ENCODE data around the gene RUFY1. TPM values are rescaled to one million over a fixed set of nuclear protein-coding genes. Genes with fewer than 3 reads are reported as not detected.

Gene RUFY1
- total and polyA plus RNA-seq, 4 experiments from 2014 or later, result 13.3 to 61.5 (median 46.9) TPM

DNA sequence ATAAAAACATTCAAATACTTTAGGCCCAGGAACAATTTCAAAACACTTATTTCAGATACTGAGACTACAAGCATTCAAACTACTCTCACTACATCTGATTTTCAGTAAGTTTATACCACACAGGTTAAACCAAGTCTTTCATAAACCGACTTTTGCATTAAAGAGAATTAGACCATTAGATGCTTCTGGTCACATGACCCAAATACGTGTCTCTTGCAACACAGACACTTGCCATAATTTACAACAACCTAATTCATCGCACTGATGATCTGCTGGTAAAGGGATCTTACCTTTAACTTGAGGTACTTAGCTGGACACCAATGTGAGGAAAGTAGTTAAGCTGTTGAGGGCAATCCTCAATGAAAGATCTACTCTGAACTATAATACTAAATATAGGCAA, 69.9 kb downstream of the RUFY1 start:
- H3K36me3 ChIP-seq (ENCODE audit: insufficient read depth, low read length), result peaks cover 71% of the 10 kb centered on the region
- POLR2A ChIA-PET (ENCODE audit: partially characterized antibody), result interaction anchor here (1.7 to 10.5 kb wide), 5 partner anchors 13 to 112 kb away, joined by 5 to 313 read pairs (median 72); partner anchors contain the start of genes MAML1 and RUFY1
- no peak for DNase-seq

DNA sequence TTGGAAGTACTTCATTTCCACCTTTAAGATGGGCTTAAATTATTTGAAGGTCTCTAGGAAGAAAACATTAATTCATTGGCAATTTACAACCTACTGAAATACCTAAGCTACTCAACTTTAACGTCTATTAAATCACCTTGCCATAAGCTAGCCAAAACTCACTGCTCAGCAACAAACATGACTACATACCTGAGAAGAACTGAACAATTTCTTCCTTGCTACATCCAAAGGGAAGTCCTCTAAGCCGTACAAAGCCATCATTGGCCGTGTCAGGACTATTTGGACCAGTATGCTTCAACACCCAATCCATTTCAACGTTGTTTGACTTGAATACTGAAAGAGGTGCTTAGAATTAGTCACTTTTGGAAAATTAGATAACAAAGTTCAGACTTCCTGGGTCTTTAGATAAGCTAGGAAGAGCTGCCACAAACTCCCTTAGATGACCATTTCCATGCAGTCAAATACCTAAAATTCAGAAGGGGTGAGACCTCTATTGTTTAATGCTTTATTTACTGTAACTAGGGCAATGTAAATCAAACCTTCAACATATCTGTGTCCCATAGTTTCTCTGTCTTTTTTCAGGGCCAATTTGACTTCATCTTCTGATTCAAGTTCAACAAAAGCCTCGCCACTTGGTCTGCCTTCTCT, 70.5 kb downstream of the RUFY1 start:
- H3K27me3 ChIP-seq (ENCODE audit: insufficient read depth, low read length), result no peaks in the 10 kb centered on the region
- Mint-ChIP-seq H3K9me3 (peaks cover 0 to 27% (median 0%) of the 10 kb centered on the region in 8 donors), H3K4me1 (peaks cover 55 to 91% (median 64%) of the 10 kb centered on the region in 4 donors), H3K4me3 (peak overlapping the region; percentile 91 to 99 (median 98)), H3K27me3 (peaks cover 0 to 6% of the 10 kb centered on the region in 2 donors), H3K36me3 (peaks cover 60 to 76% of the 10 kb centered on the region in 2 donors), H3K27ac (peak overlapping the region; percentile 86 to 100 (median 96))
- H3K4me1 ChIP-seq (ENCODE audit: insufficient read depth, low read length), result peaks cover 76% of the 10 kb centered on the region
- H3K9me3 ChIP-seq (ENCODE audit: control insufficient read depth in 1 of 2, low read length in 2 of 2), result no peaks in the 10 kb centered on the region
- peak overlapping the region; percentile 96 for H3K27ac ChIP-seq (ENCODE audit: low read depth, low read length)
- DNase-seq, result no peak
- peak overlapping the region; percentile 55 to 80 for H3K4me3 ChIP-seq (ENCODE audit: low read length in 2 of 2)
- CTCF ChIA-PET (ENCODE audit: partially characterized antibody), result interaction anchor here (0.6 to 5.8 kb wide), 5 partner anchors 10 to 466 kb away, joined by 3 to 63 read pairs (median 3); no protein-coding TSS in a partner anchor
- intact Hi-C loops (cut with micrococcal nuclease), result loop anchor here (1.0 to 10.0 kb wide), 2 partner anchors 13 to 114 kb away; partner anchors contain the start of gene MAML1
- H3K36me3 ChIP-seq (ENCODE audit: insufficient read depth, low read length), result peaks cover 65% of the 10 kb centered on the region
- POLR2A ChIA-PET (ENCODE audit: partially characterized antibody), result interaction anchor here (3.4 to 10.5 kb wide), 5 partner anchors 13 to 174 kb away, joined by 25 to 313 read pairs (median 72); partner anchors contain the start of genes LTC4S, MAML1 and RUFY1

More for the DNA sequence above, 69.9 kb downstream of the RUFY1 start:
- peak overlapping the region; percentile 91 to 99 (median 98) for H3K4me3 Mint-ChIP-seq
- peak overlapping the region; percentile 96 for H3K27ac ChIP-seq (ENCODE audit: low read depth, low read length)
- no peaks in the 10 kb centered on the region for H3K27me3 ChIP-seq (ENCODE audit: insufficient read depth, low read length)
- peaks cover 81% of the 10 kb centered on the region for H3K4me1 ChIP-seq (ENCODE audit: insufficient read depth, low read length)
- CTCF ChIA-PET (ENCODE audit: partially characterized antibody), result interaction anchor here (0.9 to 5.8 kb wide), 3 partner anchors 9 to 13 kb away, joined by 3 to 63 read pairs (median 3); no protein-coding TSS in a partner anchor
- H3K9me3 Mint-ChIP-seq, result peaks cover 0 to 27% (median 0%) of the 10 kb centered on the region in 8 donors
- H3K36me3 Mint-ChIP-seq, result peaks cover 64 to 81% of the 10 kb centered on the region in 2 donors
- H3K27me3 Mint-ChIP-seq, result peaks cover 0 to 6% of the 10 kb centered on the region in 2 donors
- H3K4me3 ChIP-seq (ENCODE audit: low read length in 2 of 2), result peak overlapping the region in 1 of 2 donors; percentile 55
- H3K4me1 Mint-ChIP-seq, result peaks cover 58 to 97% (median 66%) of the 10 kb centered on the region in 4 donors
- no peaks in the 10 kb centered on the region for H3K9me3 ChIP-seq (ENCODE audit: control insufficient read depth in 1 of 2, low read length in 2 of 2)
- intact Hi-C loops (cut with micrococcal nuclease), result loop anchor here (10.0 kb wide), 1 partner anchor 115 kb away; the partner anchor contains the start of gene MAML1
- peak overlapping the region; percentile 86 to 100 (median 96) for H3K27ac Mint-ChIP-seq

DNA sequence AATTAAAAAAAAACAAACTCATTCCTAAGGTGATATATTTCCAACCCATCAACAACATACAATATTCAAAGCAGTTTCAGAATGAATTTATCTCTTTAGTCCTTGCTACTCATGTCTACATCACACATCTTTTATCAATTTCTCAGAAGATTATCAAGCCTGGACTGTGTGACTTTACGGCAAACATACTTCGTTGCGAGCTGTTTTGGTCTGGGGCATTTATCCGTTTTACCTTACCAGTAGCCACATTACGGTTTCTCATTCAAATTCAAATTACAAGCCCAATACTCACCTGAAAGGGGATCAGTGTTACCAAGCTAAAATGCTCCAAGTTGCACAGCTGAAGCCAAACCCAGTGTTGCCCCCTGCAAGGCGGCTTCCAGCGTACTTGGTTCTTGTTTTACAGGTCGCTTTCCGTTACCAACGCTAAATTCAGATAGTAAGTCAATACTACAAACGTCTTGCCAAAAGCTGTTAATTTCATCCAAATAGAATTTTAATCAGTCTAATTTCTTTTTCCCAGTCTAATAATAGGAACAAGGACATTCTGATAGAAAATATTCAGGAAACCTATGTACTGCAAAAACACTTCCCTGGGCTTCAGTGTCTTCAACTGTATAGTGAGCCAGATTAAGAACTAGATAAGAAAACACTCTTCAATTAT, 71.3 kb downstream of the RUFY1 start:
- peak overlapping the region; percentile 96 for H3K27ac ChIP-seq (ENCODE audit: low read depth, low read length)
- H3K27me3 ChIP-seq (ENCODE audit: insufficient read depth, low read length), result no peaks in the 10 kb centered on the region
- peaks cover 68% of the 10 kb centered on the region for H3K4me1 ChIP-seq (ENCODE audit: insufficient read depth, low read length)
- intact Hi-C loops (cut with micrococcal nuclease), result loop anchor here (1.0 to 10.0 kb wide), 4 partner anchors 13 to 995 kb away; partner anchors contain the start of genes CLK4 and MAML1
- Mint-ChIP-seq H3K27ac (peak overlapping the region; percentile 86 to 100 (median 96)), H3K36me3 (peaks cover 51 to 69% of the 10 kb centered on the region in 2 donors), H3K4me3 (peak overlapping the region; percentile 91 to 99 (median 98)), H3K27me3 (peaks cover 0 to 6% of the 10 kb centered on the region in 2 donors), H3K4me1 (peaks cover 49 to 83% (median 58%) of the 10 kb centered on the region in 4 donors), H3K9me3 (peaks cover 0 to 27% (median 0%) of the 10 kb centered on the region in 8 donors)
- H3K36me3 ChIP-seq (ENCODE audit: insufficient read depth, low read length), result peaks cover 57% of the 10 kb centered on the region
- peak overlapping the region; percentile 55 to 80 for H3K4me3 ChIP-seq (ENCODE audit: low read length in 2 of 2)
- no peaks in the 10 kb centered on the region for H3K9me3 ChIP-seq (ENCODE audit: control insufficient read depth in 1 of 2, low read length in 2 of 2)
- DNase-seq, result no peak
- CTCF ChIA-PET (ENCODE audit: partially characterized antibody), result interaction anchor here (0.6 to 5.8 kb wide), 6 partner anchors 11 to 465 kb away, joined by 3 to 63 read pairs (median 5); no protein-coding TSS in a partner anchor
- POLR2A ChIA-PET (ENCODE audit: partially characterized antibody), result interaction anchor here (0.8 to 10.5 kb wide), 9 partner anchors 11 to 184 kb away, joined by 3 to 313 read pairs (median 51); partner anchors contain the start of genes CANX, LTC4S, MAML1 and RUFY1

DNA sequence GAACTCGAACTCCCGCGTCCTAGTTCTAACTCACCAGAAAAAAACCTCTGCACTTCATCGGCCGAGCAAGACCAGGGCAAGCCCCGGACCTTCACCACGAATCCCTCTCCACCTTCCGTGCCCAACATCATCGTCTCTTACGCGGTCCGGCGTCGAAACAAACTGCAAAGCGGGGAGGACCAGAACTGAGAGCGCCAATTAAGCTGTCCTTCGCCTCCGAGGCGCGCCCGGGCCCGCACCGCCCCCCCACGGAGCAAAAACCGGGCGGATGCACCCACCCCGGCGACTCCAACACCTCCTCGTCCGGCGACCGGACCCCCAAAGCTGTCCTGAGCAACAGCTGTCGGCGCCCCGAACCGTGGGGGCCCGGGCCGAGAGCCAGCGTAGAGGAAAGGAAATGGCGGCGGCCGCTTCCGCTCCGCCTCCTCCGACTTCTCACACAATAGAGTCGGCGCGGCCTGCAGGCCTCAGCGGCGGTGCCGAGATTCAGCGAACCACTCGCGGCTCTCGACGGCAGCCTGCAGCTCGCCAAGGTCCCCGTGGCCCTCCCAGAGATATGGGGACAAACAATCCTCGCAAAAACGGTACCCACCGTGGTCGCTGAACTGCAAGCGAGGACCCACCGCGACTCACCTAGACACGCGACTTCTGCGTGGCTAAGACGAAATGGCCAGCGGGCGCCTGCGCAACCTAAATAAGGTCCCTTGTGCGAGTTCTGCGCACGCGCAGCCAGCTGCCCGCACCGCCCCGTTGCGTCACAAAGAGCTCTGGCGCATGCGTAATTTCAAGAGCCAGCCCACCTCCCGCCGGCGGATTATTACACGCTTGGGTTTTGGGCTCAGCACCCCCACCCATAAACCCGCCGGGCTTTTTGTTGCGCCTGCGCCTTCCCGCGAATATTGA, 72.9 kb downstream of the RUFY1 start, which contains the start of gene HNRNPH1:
Gene HNRNPH1 (minus strand): TSS at position 669 of the 903 bp plus-strand sequence. CDS start 538 bp downstream, at position 131.
- intact Hi-C loops (cut with micrococcal nuclease), result loop anchor here (1.0 to 10.0 kb wide), 7 partner anchors 55 to 996 kb away; partner anchors contain the start of genes CANX, CLK4, MAML1 and RUFY1
- Mint-ChIP-seq H3K4me3 (peak within 1 kb of the TSS; percentile 91 to 99 (median 98)), H3K4me1 (peaks cover 36 to 67% (median 44%) of the 10 kb centered on the region in 4 donors), H3K27ac (peak within 1 kb of the TSS; percentile 99 to 100 (median 99)), H3K36me3 (peaks cover 36 to 53% of the 10 kb centered on the region in 2 donors), H3K9me3 (peaks cover 0 to 25% (median 0%) of the 10 kb centered on the region in 8 donors), H3K27me3 (peaks cover 0 to 6% of the 10 kb centered on the region in 2 donors)
- Histone ChIP-seq H3K27ac (ENCODE audit: low read depth, low read length) (peak within 1 kb of the TSS; percentile 96), H3K36me3 (ENCODE audit: insufficient read depth, low read length) (peaks cover 41% of the 10 kb centered on the region), H3K9me3 (ENCODE audit: control insufficient read depth in 1 of 2, low read length in 2 of 2) (no peaks in the 10 kb centered on the region), H3K27me3 (ENCODE audit: insufficient read depth, low read length) (no peaks in the 10 kb centered on the region), H3K4me1 (ENCODE audit: insufficient read depth, low read length) (peaks cover 53% of the 10 kb centered on the region), H3K4me3 (ENCODE audit: low read length in 2 of 2) (peak within 1 kb of the TSS; percentile 80 to 95)
- peak; percentile 98 to 99 (median 99) for DNase-seq
- POLR2A ChIA-PET (ENCODE audit: partially characterized antibody), result interaction anchor here (0.7 to 10.5 kb wide), 43 partner anchors 9 to 1638 kb away, joined by 3 to 313 read pairs (median 4); partner anchors contain the start of genes CANX, CBY3, HNRNPAB and LTC4S
- CTCF ChIA-PET (ENCODE audit: partially characterized antibody), result interaction anchor here (0.8 to 5.8 kb wide), 10 partner anchors 10 to 183 kb away, joined by 3 to 63 read pairs (median 6); partner anchors contain the start of gene MAML1

DNA sequence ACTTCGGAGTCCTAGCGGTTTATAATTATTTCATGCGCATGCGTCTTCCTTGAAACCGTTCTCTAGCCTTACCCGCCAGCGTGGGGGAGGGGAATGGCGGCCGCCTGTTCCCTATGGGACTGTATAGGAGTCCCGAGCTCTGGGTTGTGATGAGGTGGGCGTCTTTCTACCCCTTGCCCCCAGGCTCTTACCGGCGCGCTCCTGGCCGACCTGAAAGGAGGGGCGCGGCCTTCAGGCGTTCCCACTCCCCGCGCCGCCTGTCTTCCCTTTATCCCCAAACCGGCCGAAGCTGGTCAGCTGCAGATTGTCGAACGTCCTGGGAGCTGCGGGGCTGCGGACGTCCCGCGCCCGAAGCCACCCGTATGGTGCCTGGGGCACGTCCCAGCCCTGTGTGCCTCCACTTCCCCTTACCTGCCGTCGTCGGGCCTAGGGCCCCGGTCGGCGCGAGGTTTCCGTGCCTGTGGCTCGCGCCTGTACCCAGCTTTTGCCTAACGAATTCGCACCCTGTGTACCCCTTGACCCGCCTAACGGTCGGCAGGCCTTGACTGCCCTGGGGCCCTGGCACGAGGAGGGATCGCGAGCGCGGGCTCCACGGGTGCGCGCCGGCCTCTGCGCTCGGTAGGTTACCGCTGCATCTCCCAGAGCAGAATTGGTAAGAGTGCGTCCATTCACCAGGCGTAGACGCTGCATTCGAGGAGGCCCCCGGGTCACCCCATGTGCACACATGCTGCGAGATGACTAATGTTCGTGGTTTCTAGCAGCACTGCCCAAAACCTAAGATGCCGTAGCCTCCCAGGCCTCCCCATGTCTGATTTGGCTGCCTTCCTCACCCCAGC, 73.8 kb downstream of the RUFY1 start:
- DNase-seq, result peak in 1 of 5 donors; percentile 76
- POLR2A ChIA-PET (ENCODE audit: partially characterized antibody), result interaction anchor here (0.7 to 10.5 kb wide), 42 partner anchors 9 to 1637 kb away, joined by 3 to 313 read pairs (median 4); partner anchors contain the start of genes CANX, CBY3, HNRNPAB and LTC4S
- peaks cover 44% of the 10 kb centered on the region for H3K4me1 ChIP-seq (ENCODE audit: insufficient read depth, low read length)
- H3K4me3 Mint-ChIP-seq, result peak overlapping the region; percentile 91 to 99 (median 98)
- H3K27ac ChIP-seq (ENCODE audit: low read depth, low read length), result peak overlapping the region; percentile 96
- intact Hi-C loops (cut with micrococcal nuclease), result loop anchor here (1.0 to 10.0 kb wide), 7 partner anchors 54 to 997 kb away; partner anchors contain the start of genes CANX, CLK4, MAML1 and RUFY1
- H3K36me3 ChIP-seq (ENCODE audit: insufficient read depth, low read length), result peaks cover 32% of the 10 kb centered on the region
- H3K27me3 ChIP-seq (ENCODE audit: insufficient read depth, low read length), result no peaks in the 10 kb centered on the region
- H3K4me1 Mint-ChIP-seq, result peaks cover 33 to 58% (median 39%) of the 10 kb centered on the region in 4 donors
- H3K36me3 Mint-ChIP-seq, result peaks cover 33 to 46% of the 10 kb centered on the region in 2 donors
- H3K9me3 ChIP-seq (ENCODE audit: control insufficient read depth in 1 of 2, low read length in 2 of 2), result no peaks in the 10 kb centered on the region
- CTCF ChIA-PET (ENCODE audit: partially characterized antibody), result interaction anchor here (0.8 to 5.8 kb wide), 9 partner anchors 9 to 182 kb away, joined by 3 to 63 read pairs (median 5); partner anchors contain the start of gene MAML1
- H3K27ac Mint-ChIP-seq, result peak overlapping the region; percentile 99 to 100 (median 99)
- H3K9me3 Mint-ChIP-seq, result peaks cover 0 to 25% (median 0%) of the 10 kb centered on the region in 8 donors
- H3K27me3 Mint-ChIP-seq, result peaks cover 0 to 6% of the 10 kb centered on the region in 2 donors
- H3K4me3 ChIP-seq (ENCODE audit: low read length in 2 of 2), result peak overlapping the region; percentile 24 to 95
